HT-29 (cell line): ENCODE data around the gene LINGO1. TPM values are rescaled to one million over a fixed set of nuclear protein-coding genes. Genes with fewer than 3 reads are reported as not detected.

ENCODE experiments used
- DNase-seq: peaks from one replicate; pipeline ENCODE4 v3.0.0-alpha.2; 2015; ENCODE audit warnings: low spot score
- total RNA-seq: library from RNA; depleted of rRNA; stranded (reverse); fragments of >200 nt; shearing (Covaris generic); gene quantifications from 2 replicates; pipeline ENCODE4 v1.2.3, GENCODE V29; 2014

LINGO1 gene
- total RNA-seq, 1 experiment from 2014 or later, result 0.31 TPM

GRCh38 chr15:77633134-77633912 is 611 bp upstream of the LINGO1 start:
- DNase-seq, result peak; percentile 96

GRCh38 chr15:77631745-77632533 is 773 bp downstream of the LINGO1 start:
- DNase-seq, result no peak

- DNase-seq, result peak; percentile 46
Measured at GRCh38 chr15:77630956-77631744, 1.6 kb downstream of the LINGO1 start.

- DNase-seq, result no peak
Measured at GRCh38 chr15:77630056-77630455, 2.7 kb downstream of the LINGO1 start.

GRCh38 chr15:77629070-77630030 is 3.4 kb downstream of the LINGO1 start:
- no peak for DNase-seq

GRCh38 chr15:77628010-77628409 is 4.7 kb downstream of the LINGO1 start:
- DNase-seq, result no peak

GRCh38 chr15:77627581-77627980 is 5.1 kb downstream of the LINGO1 start:
- DNase-seq, result no peak

GRCh38 chr15:77627067-77627466 is 5.6 kb downstream of the LINGO1 start:
- DNase-seq, result no peak

- no peak for DNase-seq
Measured at GRCh38 chr15:77626002-77626401, 6.7 kb downstream of the LINGO1 start.

- no peak for DNase-seq
Measured at GRCh38 chr15:77625376-77625775, 7.3 kb downstream of the LINGO1 start.

- no peak for DNase-seq
Measured at GRCh38 chr15:77624868-77625267, 7.8 kb downstream of the LINGO1 start.

- no peak for DNase-seq
Measured at GRCh38 chr15:77623755-77624524, 8.8 kb downstream of the LINGO1 start.

- DNase-seq, result no peak
Measured at GRCh38 chr15:77622934-77623754, 9.6 kb downstream of the LINGO1 start.

GRCh38 chr15:77622209-77622933 is 10.3 kb downstream of the LINGO1 start:
- no peak for DNase-seq

- DNase-seq, result no peak
Measured at GRCh38 chr15:77621847-77622208, 10.9 kb downstream of the LINGO1 start.

GRCh38 chr15:77620960-77621647 is 11.6 kb downstream of the LINGO1 start:
- DNase-seq, result no peak

GRCh38 chr15:77620297-77620696 is 12.4 kb downstream of the LINGO1 start:
- DNase-seq, result no peak

- DNase-seq, result no peak
Measured at GRCh38 chr15:77619883-77620282, 12.8 kb downstream of the LINGO1 start.
